GM23338 (cell line): ENCODE data around the gene HTR2B. TPM values are rescaled to one million over a fixed set of nuclear protein-coding genes. Genes with fewer than 3 reads are reported as not detected.

Experiments
- ATAC-seq: fragments of 200-7000 bp; cut with Tn5 transposase; 3 replicates; pipeline ENCODE4 v1.9.1; 2020
- DNase-seq: peaks from one replicate; pipeline ENCODE4 v3.0.0-alpha.2; 2015; ENCODE audit warnings: low spot score
- H2AFZ ChIP-seq: fragments of 200-600 bp; sonication (generic); 2 replicates; pipeline ENCODE4 v1.8.0; 2016; ENCODE audit warnings: antibody characterized with exemption, mild to moderate bottlenecking, moderate library complexity
- H3F3A ChIP-seq: fragments of 200-600 bp; sonication (generic); replicated peaks from 2 replicates; pipeline ENCODE4 v1.8.0; 2017; ENCODE audit warnings: antibody characterized with exemption, mixed run types, low read depth
- H3K27ac ChIP-seq: fragments of 200-600 bp; sonication (generic); 2 replicates; pipeline ENCODE4 v1.6.1; 2016; ENCODE audit warnings: low read depth
- H3K27me3 ChIP-seq: fragments of 200-600 bp; sonication (generic); 2 replicates; pipeline ENCODE4 v1.8.0; 2016; ENCODE audit warnings: mild to moderate bottlenecking, mixed run types, moderate library complexity; ENCODE audit not compliant: insufficient read depth
- H3K36me3 ChIP-seq: fragments of 200-600 bp; sonication (generic); 2 replicates; pipeline ENCODE4 v1.8.0; 2016; ENCODE audit warnings: mild to moderate bottlenecking; ENCODE audit not compliant: insufficient read depth
- H3K4me1 ChIP-seq: fragments of 200-600 bp; sonication (generic); 2 replicates; pipeline ENCODE4 v1.8.0; 2016; ENCODE audit warnings: mild to moderate bottlenecking, moderate library complexity; ENCODE audit not compliant: insufficient read depth
- H3K4me2 ChIP-seq: fragments of 200-600 bp; sonication (generic); 2 replicates; pipeline ENCODE4 v1.7.1; 2017; ENCODE audit warnings: mixed run types
- H3K4me3 ChIP-seq: fragments of 200-600 bp; sonication (generic); 2 replicates; pipeline ENCODE4 v1.6.1; 2016; ENCODE audit warnings: mixed run types
- H3K79me2 ChIP-seq: fragments of 200-600 bp; sonication (generic); replicated peaks from 2 replicates; pipeline ENCODE4 v1.8.0; 2017; ENCODE audit warnings: mild to moderate bottlenecking; ENCODE audit not compliant: insufficient read depth
- H3K9me2 ChIP-seq: fragments of 200-600 bp; sonication (generic); 2 replicates; pipeline ENCODE4 v1.8.0; 2017; ENCODE audit not compliant: insufficient read depth
- H4K20me1 ChIP-seq: fragments of 200-600 bp; sonication (generic); replicated peaks from 2 replicates; pipeline ENCODE4 v1.8.0; 2017; ENCODE audit warnings: mild to moderate bottlenecking; ENCODE audit not compliant: insufficient read depth
- H3K27ac Mint-ChIP-seq: 2 replicates; pipeline ENCODE4 v1.8.0; 2020; ENCODE audit warnings: inconsistent platforms, mild to moderate bottlenecking, moderate library complexity, mixed read lengths
- H3K27me3 Mint-ChIP-seq: 3 replicates; pipeline ENCODE4 v1.8.0; 2022; ENCODE audit warnings: low read depth, mild to moderate bottlenecking, moderate library complexity, mixed read lengths, inconsistent platforms; ENCODE audit not compliant: insufficient read depth, poor library complexity
- H3K36me3 Mint-ChIP-seq: 3 replicates; pipeline ENCODE4 v1.8.0; 2021; ENCODE audit warnings: low read depth, mild to moderate bottlenecking, inconsistent platforms, moderate library complexity, mixed read lengths
- H3K4me1 Mint-ChIP-seq: 3 replicates; pipeline ENCODE4 v1.8.0; 2020; ENCODE audit warnings: mild to moderate bottlenecking, inconsistent platforms, mixed read lengths
- H3K4me3 Mint-ChIP-seq: 3 replicates; pipeline ENCODE4 v1.8.0; 2021; ENCODE audit warnings: moderate library complexity, mild to moderate bottlenecking, inconsistent platforms, mixed read lengths
- H3K9me3 Mint-ChIP-seq: 3 replicates; pipeline ENCODE4 v1.8.0; 2020; ENCODE audit warnings: moderate library complexity, mild to moderate bottlenecking, inconsistent platforms, mixed read lengths
- CREB1 ChIP-seq: fragments of 250-450 bp; sonication (Bioruptor Pico); IDR thresholded peaks from 2 replicates; pipeline ENCODE4 v1.5.0; 2020; ENCODE audit warnings: low read depth, mild to moderate bottlenecking, moderate library complexity
- CTCF ChIP-seq, 2 experiments: fragments of 200-600 bp in 1 of 2; sonication (generic) in 1 of 2; conservative IDR thresholded peaks; 2 replicates each; pipeline versions ENCODE4 v1.5.1 to v1.6.1; 2016 to 2017; ENCODE audit warnings: antibody characterized with exemption in 2 of 2, low read depth in 2 of 2, mild to moderate bottlenecking in 2 of 2, moderate library complexity in 1 of 2
- ETS1 ChIP-seq: IDR thresholded peaks from 2 replicates; pipeline ENCODE4 v1.6.1; 2016; ENCODE audit warnings: antibody characterized with exemption
- EZH2 ChIP-seq: fragments of 200-600 bp; sonication (generic); IDR thresholded peaks from one replicate; pipeline ENCODE4 v1.8.0; 2017; ENCODE audit warnings: antibody characterized with exemption, mild to moderate bottlenecking, low read depth; ENCODE audit not compliant: unreplicated experiment
- EZH2phosphoT487 ChIP-seq: fragments of 200-600 bp; sonication (generic); IDR thresholded peaks from one replicate; pipeline ENCODE4 v1.8.1; 2018; ENCODE audit warnings: antibody characterized with exemption; ENCODE audit not compliant: unreplicated experiment
- JUNB ChIP-seq: IDR thresholded peaks from one replicate; pipeline ENCODE4 v1.6.1; 2016; ENCODE audit warnings: antibody characterized with exemption; ENCODE audit not compliant: unreplicated experiment
- NANOG ChIP-seq: IDR thresholded peaks from 2 replicates; pipeline ENCODE4 v1.6.1; 2016; ENCODE audit warnings: antibody characterized with exemption, borderline replicate concordance
- POLR2AphosphoS5 ChIP-seq: IDR thresholded peaks from 2 replicates; pipeline ENCODE4 v1.6.1; 2016; ENCODE audit warnings: antibody characterized with exemption, low read depth
- REST ChIP-seq: IDR thresholded peaks from one replicate; pipeline ENCODE4 v1.6.1; 2018; ENCODE audit warnings: antibody characterized with exemption; ENCODE audit not compliant: unreplicated experiment
- STAT1 ChIP-seq: IDR thresholded peaks from one replicate; pipeline ENCODE4 v1.6.1; 2016; ENCODE audit warnings: antibody characterized with exemption; ENCODE audit not compliant: unreplicated experiment
- ZNF114 ChIP-seq: fragments of 250-450 bp; sonication (Bioruptor Pico); IDR thresholded peaks from 2 replicates; pipeline ENCODE4 v1.5.0; 2020; ENCODE audit warnings: mild to moderate bottlenecking, moderate library complexity
- ZNF331 ChIP-seq: fragments of 250-450 bp; sonication (Bioruptor Pico); IDR thresholded peaks from 2 replicates; pipeline ENCODE4 v1.5.0; 2020; ENCODE audit warnings: low read depth, mild to moderate bottlenecking, moderate library complexity
- polyA plus RNA-seq: library from polyadenylated mRNA; unstranded; fragments of >200 nt; fragmentation: Nextera tagmentation; extraction: Ambion mirVana; gene quantifications from 2 replicates; pipeline ENCODE4 v1.2.1, GENCODE V29; 2016
- total RNA-seq: library from RNA; depleted of rRNA; stranded (reverse); fragments of >200 nt; shearing (Covaris generic); gene quantifications from 2 replicates; pipeline ENCODE4 v1.2.3, GENCODE V29; 2014
- TF ChIP-seq, protein P1 (sequence below): fragments of 250-450 bp; sonication (Bioruptor Pico); IDR thresholded peaks from 2 replicates; pipeline ENCODE4 v1.5.0; 2020; ENCODE audit warnings: mild to moderate bottlenecking, moderate library complexity

HTR2B gene
- total and polyA plus RNA-seq, 2 experiments from 2014 or later = 0.16 TPM; not detected in 1

DNA sequence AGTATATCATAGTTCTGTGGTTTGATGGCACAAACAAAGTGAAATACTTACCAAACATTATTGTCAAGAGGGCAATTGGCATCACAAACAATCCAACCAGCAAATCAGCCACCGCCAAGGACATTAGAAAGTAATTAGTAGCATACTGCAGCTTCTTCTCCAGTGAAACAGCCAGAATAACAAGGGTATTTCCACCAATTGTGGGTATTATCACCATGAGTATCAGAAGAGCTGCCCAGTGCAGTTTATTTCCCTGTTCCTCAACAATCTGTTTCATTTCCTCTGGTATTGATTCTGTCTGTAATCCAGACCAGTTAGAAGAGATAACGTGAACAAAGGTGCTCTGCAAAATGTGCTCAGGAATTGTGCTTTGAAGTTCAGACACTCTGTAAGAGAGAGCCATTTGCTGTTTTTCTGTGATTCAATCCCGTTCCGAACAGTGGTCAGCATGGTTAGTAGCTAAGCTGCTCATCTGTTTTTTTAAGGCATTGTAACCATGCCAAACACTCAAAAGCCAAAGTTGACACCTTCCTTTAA is 1.4 kb downstream of the HTR2B start:
- H3K4me2 ChIP-seq = peak overlapping the region; percentile 54
- no peak overlapping the region for H3K4me3 ChIP-seq
- no peak overlapping the region for H3K4me3 Mint-ChIP-seq
- no peaks in the 10 kb centered on the region for H3K36me3 ChIP-seq
- 0 out of 2 replicates have a peak, but pooled peaks cover 10% of the 10 kb centered on the region for H3K79me2 ChIP-seq
- no peaks in the 10 kb centered on the region for H3K9me2 ChIP-seq
- H3F3A ChIP-seq = no peaks in the 10 kb centered on the region
- H3K4me1 ChIP-seq = peaks cover 38% of the 10 kb centered on the region
- H2AFZ ChIP-seq = no peak overlapping the region
- H3K9me3 Mint-ChIP-seq = no peaks in the 10 kb centered on the region
- H4K20me1 ChIP-seq = no peaks in the 10 kb centered on the region; the same call in 1 of the 2 replicates
- no peak overlapping the region for H3K27ac Mint-ChIP-seq
- H3K36me3 Mint-ChIP-seq = no peaks in the 10 kb centered on the region
- peak; percentile 63; the same call in 2 of the 3 replicates for ATAC-seq
- H3K27me3 Mint-ChIP-seq = no peaks in the 10 kb centered on the region
- TF ChIP-seq EZH2 = no peak
- TF ChIP-seq JUNB = no peak
- no peak for TF ChIP-seq CREB1
- TF ChIP-seq ETS1 = no peak
- TF ChIP-seq ZNF331 (CRISPR knock-in tag) = no peak
- TF ChIP-seq, protein P1, sequence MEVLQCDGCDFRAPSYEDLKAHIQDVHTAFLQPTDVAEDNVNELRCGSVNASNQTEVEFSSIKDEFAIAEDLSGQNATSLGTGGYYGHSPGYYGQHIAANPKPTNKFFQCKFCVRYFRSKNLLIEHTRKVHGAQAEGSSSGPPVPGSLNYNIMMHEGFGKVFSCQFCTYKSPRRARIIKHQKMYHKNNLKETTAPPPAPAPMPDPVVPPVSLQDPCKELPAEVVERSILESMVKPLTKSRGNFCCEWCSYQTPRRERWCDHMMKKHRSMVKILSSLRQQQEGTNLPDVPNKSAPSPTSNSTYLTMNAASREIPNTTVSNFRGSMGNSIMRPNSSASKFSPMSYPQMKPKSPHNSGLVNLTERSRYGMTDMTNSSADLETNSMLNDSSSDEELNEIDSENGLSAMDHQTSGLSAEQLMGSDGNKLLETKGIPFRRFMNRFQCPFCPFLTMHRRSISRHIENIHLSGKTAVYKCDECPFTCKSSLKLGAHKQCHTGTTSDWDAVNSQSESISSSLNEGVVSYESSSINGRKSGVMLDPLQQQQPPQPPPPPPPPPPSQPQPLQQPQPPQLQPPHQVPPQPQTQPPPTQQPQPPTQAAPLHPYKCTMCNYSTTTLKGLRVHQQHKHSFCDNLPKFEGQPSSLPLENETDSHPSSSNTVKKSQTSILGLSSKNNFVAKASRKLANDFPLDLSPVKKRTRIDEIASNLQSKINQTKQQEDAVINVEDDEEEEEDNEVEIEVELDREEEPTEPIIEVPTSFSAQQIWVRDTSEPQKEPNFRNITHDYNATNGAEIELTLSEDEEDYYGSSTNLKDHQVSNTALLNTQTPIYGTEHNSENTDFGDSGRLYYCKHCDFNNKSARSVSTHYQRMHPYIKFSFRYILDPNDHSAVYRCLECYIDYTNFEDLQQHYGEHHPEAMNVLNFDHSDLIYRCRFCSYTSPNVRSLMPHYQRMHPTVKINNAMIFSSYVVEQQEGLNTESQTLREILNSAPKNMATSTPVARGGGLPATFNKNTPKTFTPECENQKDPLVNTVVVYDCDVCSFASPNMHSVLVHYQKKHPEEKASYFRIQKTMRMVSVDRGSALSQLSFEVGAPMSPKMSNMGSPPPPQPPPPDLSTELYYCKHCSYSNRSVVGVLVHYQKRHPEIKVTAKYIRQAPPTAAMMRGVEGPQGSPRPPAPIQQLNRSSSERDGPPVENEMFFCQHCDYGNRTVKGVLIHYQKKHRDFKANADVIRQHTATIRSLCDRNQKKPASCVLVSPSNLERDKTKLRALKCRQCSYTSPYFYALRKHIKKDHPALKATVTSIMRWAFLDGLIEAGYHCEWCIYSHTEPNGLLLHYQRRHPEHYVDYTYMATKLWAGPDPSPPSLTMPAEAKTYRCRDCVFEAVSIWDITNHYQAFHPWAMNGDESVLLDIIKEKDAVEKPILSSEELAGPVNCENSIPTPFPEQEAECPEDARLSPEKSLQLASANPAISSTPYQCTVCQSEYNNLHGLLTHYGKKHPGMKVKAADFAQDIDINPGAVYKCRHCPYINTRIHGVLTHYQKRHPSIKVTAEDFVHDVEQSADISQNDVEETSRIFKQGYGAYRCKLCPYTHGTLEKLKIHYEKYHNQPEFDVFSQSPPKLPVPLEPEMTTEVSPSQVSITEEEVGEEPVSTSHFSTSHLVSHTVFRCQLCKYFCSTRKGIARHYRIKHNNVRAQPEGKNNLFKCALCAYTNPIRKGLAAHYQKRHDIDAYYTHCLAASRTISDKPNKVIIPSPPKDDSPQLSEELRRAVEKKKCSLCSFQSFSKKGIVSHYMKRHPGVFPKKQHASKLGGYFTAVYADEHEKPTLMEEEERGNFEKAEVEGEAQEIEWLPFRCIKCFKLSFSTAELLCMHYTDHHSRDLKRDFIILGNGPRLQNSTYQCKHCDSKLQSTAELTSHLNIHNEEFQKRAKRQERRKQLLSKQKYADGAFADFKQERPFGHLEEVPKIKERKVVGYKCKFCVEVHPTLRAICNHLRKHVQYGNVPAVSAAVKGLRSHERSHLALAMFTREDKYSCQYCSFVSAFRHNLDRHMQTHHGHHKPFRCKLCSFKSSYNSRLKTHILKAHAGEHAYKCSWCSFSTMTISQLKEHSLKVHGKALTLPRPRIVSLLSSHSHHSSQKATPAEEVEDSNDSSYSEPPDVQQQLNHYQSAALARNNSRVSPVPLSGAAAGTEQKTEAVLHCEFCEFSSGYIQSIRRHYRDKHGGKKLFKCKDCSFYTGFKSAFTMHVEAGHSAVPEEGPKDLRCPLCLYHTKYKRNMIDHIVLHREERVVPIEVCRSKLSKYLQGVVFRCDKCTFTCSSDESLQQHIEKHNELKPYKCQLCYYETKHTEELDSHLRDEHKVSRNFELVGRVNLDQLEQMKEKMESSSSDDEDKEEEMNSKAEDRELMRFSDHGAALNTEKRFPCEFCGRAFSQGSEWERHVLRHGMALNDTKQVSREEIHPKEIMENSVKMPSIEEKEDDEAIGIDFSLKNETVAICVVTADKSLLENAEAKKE = no peak
- no peak for TF ChIP-seq STAT1
- TF ChIP-seq REST = no peak
- TF ChIP-seq EZH2phosphoT487 = no peak
- no peak for TF ChIP-seq NANOG
- TF ChIP-seq POLR2AphosphoS5 = no peak
- no peak for TF ChIP-seq ZNF114 (CRISPR knock-in tag)
- TF ChIP-seq CTCF (conservative IDR thresholded peaks at IDR 0.05; ENCODE audit: low read depth in 2 of 2) = no peak
- peak; percentile 24 for DNase-seq
- peaks cover 26% of the 10 kb centered on the region for H3K4me1 Mint-ChIP-seq
- H3K27ac ChIP-seq = no peak overlapping the region
- no peaks in the 10 kb centered on the region for H3K27me3 ChIP-seq
